GM12878 (cell line): ENCODE data around the gene CDH1. TPM values are rescaled to one million over a fixed set of nuclear protein-coding genes. Genes with fewer than 3 reads are reported as not detected.
A peak's percentile ranks its signal among the peaks of the same experiment; 100 is the strongest.

Experiments
- BACH1 ChIP-seq: fragments of 450-650 bp; IDR thresholded peaks from 2 replicates; pipeline ENCODE4 v1.6.1; 2017; ENCODE audit warnings: mild to moderate bottlenecking, borderline replicate concordance
- CBFB ChIP-seq: IDR thresholded peaks from 2 replicates; pipeline ENCODE4 v1.6.1; 2016; ENCODE audit warnings: antibody characterized with exemption, low read depth
- CHD2 ChIP-seq: IDR thresholded peaks from 2 replicates; pipeline ENCODE4 v1.6.1; 2011; ENCODE audit warnings: low read depth, low read length, improper control_type of control experiment, borderline replicate concordance
- DPF2 ChIP-seq: fragments of 450-650 bp; IDR thresholded peaks from 2 replicates; pipeline ENCODE4 v1.6.1; 2017; ENCODE audit warnings: mild to moderate bottlenecking
- EED ChIP-seq: sonication (generic); IDR thresholded peaks from 2 replicates; pipeline ENCODE4 v1.6.1; 2016; ENCODE audit warnings: antibody characterized with exemption, low read depth
- FOS ChIP-seq: IDR thresholded peaks from 3 replicates; pipeline ENCODE4 v1.6.1; 2011; ENCODE audit warnings: borderline replicate concordance; ENCODE audit not compliant: insufficient read length; ENCODE audit errors: extremely low read depth
- FOXM1 ChIP-seq: IDR thresholded peaks from 2 replicates; pipeline ENCODE4 v1.6.1; 2012; ENCODE audit warnings: low read depth, mild to moderate bottlenecking, inconsistent platforms, low read length, moderate library complexity
- HDAC6 ChIP-seq: fragments of 200-600 bp; sonication (generic); IDR thresholded peaks from one replicate; pipeline ENCODE4 v1.8.0; 2017; ENCODE audit warnings: antibody characterized with exemption; ENCODE audit not compliant: unreplicated experiment
- IKZF2 ChIP-seq, 2 experiments: fragments of 450-650 bp; IDR thresholded peaks; 2 replicates each; pipeline ENCODE4 v1.6.1; 2017; ENCODE audit warnings: mild to moderate bottlenecking in 2 of 2, moderate library complexity in 2 of 2
- MTA2 ChIP-seq: fragments of 450-650 bp; IDR thresholded peaks from 2 replicates; pipeline ENCODE4 v1.6.1; 2016; ENCODE audit warnings: low read depth, mild to moderate bottlenecking, moderate library complexity
- NFYB ChIP-seq: IDR thresholded peaks from 2 replicates; pipeline ENCODE4 v1.6.1; 2011; ENCODE audit warnings: low read depth, mild to moderate bottlenecking, low read length, improper control_type of control experiment, moderate library complexity; ENCODE audit not compliant: insufficient read depth
- NRF1 ChIP-seq: conservative IDR thresholded peaks from 2 replicates; pipeline ENCODE4 v1.6.1; 2011; ENCODE audit warnings: mild to moderate bottlenecking, low read depth, low read length, improper control_type of control experiment
- RELA ChIP-seq: fragments of 450-650 bp; IDR thresholded peaks from 2 replicates; pipeline ENCODE4 v1.8.0; 2014; ENCODE audit warnings: borderline replicate concordance; ENCODE audit not compliant: partially characterized antibody
- SIX5 ChIP-seq: IDR thresholded peaks from 2 replicates; pipeline ENCODE4 v1.6.1; 2011; ENCODE audit warnings: mild to moderate bottlenecking, low read depth, low read length, moderate library complexity; ENCODE audit not compliant: severe bottlenecking
- SPI1 ChIP-seq: IDR thresholded peaks from 2 replicates; pipeline ENCODE4 v1.6.1; 2011; ENCODE audit warnings: low read depth, mild to moderate bottlenecking, low read length, moderate library complexity, borderline replicate concordance; ENCODE audit not compliant: insufficient read depth
- TCF7 ChIP-seq: IDR thresholded peaks from 2 replicates; pipeline ENCODE4 v1.6.1; 2014; ENCODE audit warnings: antibody characterized with exemption, borderline replicate concordance
- WRNIP1 ChIP-seq: IDR thresholded peaks from 2 replicates; pipeline ENCODE4 v1.6.1; 2011; ENCODE audit warnings: low read depth, low read length, improper control_type of control experiment, borderline replicate concordance
- polyA plus RNA-seq, 11 experiments: library from polyadenylated mRNA; depleted of rRNA in 4 of 11; unstranded in 6 of 11; stranded (reverse) in 5 of 11; fragments of >200 nt; fragmentation: Nextera tagmentation in 4 of 11; fragmentation: Illumina TruSeq in 1 of 11; extraction: Ambion mirVana in 4 of 11; extraction: Trizol in 1 of 11; gene quantifications; 1 replicate in 1 of 11; 2 replicates in 10 of 11; pipeline versions ENCODE4 v1.2.1 to v1.2.3, GENCODE V29; 2011 to 2016; ENCODE audit warnings: inconsistent platforms in 2 of 11, missing spikeins in 2 of 11, low read depth in 1 of 11
- total RNA-seq, 4 experiments: library from RNA; depleted of rRNA in 3 of 4; stranded (reverse); fragments of >200 nt in 3 of 4; fragmentation: Illumina TruSeq in 1 of 4; extraction: Trizol in 1 of 4; gene quantifications; 2 replicates each; pipeline versions ENCODE4 v1.2.1 to v1.2.3, GENCODE V29; 2013 to 2021
- TF ChIP-seq, protein P1 (sequence below): fragments of 150-350 bp; IDR thresholded peaks from 2 replicates; pipeline ENCODE4 v1.6.1; 2016; ENCODE audit warnings: low read depth, low read length

The CDH1 gene
- total and polyA plus RNA-seq, 10 of the 15 experiments (the other 5 are each of a cell fraction or from before 2014, with no cell fraction given): 2.2 to 30.6 (median 17.7) TPM

DNA sequence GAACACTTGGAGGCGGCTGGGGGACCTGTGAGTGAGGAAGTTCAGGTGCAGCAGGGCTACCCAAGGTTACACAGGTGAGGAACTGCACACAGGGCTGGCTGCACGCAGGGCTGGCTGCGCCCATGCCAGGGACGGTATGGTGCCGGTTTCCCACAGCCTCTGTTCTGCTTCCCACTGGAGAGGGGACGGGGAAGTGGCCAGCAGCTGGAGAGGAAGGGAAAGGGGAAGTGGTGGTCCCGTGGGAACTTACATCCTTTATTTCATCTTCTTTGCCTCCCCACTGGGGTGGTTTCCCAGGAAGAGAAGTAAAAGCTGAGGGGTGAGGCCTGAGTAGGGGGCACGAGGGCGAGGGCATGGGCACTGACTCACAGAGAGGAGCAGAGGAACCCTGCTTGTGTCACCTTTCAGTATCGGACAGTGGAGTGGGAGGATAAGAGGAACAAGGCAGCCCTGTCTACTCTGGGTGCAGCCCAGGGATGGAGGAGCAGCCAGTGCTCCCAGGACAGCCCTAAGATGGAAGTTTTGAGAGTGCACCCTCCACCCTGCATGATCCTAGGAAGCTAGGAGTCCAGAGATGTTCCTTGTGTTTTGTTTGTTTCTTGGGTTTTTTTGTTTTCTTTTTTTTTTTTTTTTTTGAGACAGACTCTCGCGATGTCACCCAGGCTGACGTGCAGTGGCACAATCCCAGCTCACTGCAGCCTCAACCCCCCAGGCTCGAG lies 25.5 kb upstream of the CDH1 start (continued):
- TF ChIP-seq, protein P1, sequence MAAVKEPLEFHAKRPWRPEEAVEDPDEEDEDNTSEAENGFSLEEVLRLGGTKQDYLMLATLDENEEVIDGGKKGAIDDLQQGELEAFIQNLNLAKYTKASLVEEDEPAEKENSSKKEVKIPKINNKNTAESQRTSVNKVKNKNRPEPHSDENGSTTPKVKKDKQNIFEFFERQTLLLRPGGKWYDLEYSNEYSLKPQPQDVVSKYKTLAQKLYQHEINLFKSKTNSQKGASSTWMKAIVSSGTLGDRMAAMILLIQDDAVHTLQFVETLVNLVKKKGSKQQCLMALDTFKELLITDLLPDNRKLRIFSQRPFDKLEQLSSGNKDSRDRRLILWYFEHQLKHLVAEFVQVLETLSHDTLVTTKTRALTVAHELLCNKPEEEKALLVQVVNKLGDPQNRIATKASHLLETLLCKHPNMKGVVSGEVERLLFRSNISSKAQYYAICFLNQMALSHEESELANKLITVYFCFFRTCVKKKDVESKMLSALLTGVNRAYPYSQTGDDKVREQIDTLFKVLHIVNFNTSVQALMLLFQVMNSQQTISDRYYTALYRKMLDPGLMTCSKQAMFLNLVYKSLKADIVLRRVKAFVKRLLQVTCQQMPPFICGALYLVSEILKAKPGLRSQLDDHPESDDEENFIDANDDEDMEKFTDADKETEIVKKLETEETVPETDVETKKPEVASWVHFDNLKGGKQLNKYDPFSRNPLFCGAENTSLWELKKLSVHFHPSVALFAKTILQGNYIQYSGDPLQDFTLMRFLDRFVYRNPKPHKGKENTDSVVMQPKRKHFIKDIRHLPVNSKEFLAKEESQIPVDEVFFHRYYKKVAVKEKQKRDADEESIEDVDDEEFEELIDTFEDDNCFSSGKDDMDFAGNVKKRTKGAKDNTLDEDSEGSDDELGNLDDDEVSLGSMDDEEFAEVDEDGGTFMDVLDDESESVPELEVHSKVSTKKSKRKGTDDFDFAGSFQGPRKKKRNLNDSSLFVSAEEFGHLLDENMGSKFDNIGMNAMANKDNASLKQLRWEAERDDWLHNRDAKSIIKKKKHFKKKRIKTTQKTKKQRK: no peak
- TF ChIP-seq WRNIP1 (no peak), FOS (no peak), NRF1 (no peak), CHD2 (no peak), NFYB (no peak), EED (peak; percentile 85), FOXM1 (no peak), SIX5 (no peak), BACH1 (no peak), DPF2 (peak; percentile 55; the same call in 1 of the 2 replicates), TCF7 (no peak), HDAC6 (no peak), IKZF2 (IDR thresholded peaks at IDR 0.05) (peak; percentile 76 to 78), MTA2 (peak; percentile 49; the same call in 1 of the 2 replicates), SPI1 (peak; percentile 84; the same call in 1 of the 2 replicates), RELA (no peak), CBFB (no peak)
